GM18951 (cell line): ENCODE measurements around the gene WIPF1.

Experiments
- POLR2A ChIP-seq: IDR thresholded peaks from 4 replicates; pipeline ENCODE4 v1.6.1; 2011; ENCODE audit warnings: mild to moderate bottlenecking; ENCODE audit not compliant: insufficient read length, insufficient read depth; ENCODE audit errors: extremely low read depth
- in situ Hi-C: fragments of 300-500 bp; cut with MboI; formaldehyde crosslinking; loops from one replicate; pipeline ENCODE4 v1.12.0; 2022; ENCODE audit warnings: low sequenced_read_pairs, mixed read lengths, inconsistent platforms; ENCODE audit not compliant: unreplicated experiment

WIPF1 gene

GRCh38 chr2:174614261-174614660 lies 16.7 kb upstream of the WIPF1 start:
- no peak for TF ChIP-seq POLR2A
- in situ Hi-C loops: no loop called here

- in situ Hi-C loops: no loop called here
- no peak for TF ChIP-seq POLR2A
These were observed 15.9 kb upstream of the WIPF1 start for GRCh38 chr2:174613531-174613930.

- in situ Hi-C loops: no loop called here
- no peak for TF ChIP-seq POLR2A
These were observed 15.4 kb upstream of the WIPF1 start for GRCh38 chr2:174612970-174613369.

GRCh38 chr2:174611854-174612253 lies 14.2 kb upstream of the WIPF1 start:
- TF ChIP-seq POLR2A: no peak
- in situ Hi-C loops: no loop called here

- no peak for TF ChIP-seq POLR2A
- in situ Hi-C loops: no loop called here
These were observed 13.4 kb upstream of the WIPF1 start for GRCh38 chr2:174611006-174611405.

GRCh38 chr2:174610243-174610995 lies 12.8 kb upstream of the WIPF1 start:
- TF ChIP-seq POLR2A: no peak
- in situ Hi-C loops: no loop called here

- in situ Hi-C loops: loop anchor here (10.0 kb wide), 1 partner anchor 76 kb away; no protein-coding TSS in a partner anchor
- TF ChIP-seq POLR2A: no peak
These were observed 11.7 kb upstream of the WIPF1 start for GRCh38 chr2:174609261-174609660.

- peak; percentile 65 for TF ChIP-seq POLR2A
- in situ Hi-C loops: loop anchor here (10.0 kb wide), 1 partner anchor 76 kb away; no protein-coding TSS in a partner anchor
These were observed 11.2 kb upstream of the WIPF1 start for GRCh38 chr2:174608866-174609214.

GRCh38 chr2:174607989-174608865 lies 10.6 kb upstream of the WIPF1 start:
- TF ChIP-seq POLR2A: no peak
- in situ Hi-C loops: loop anchor here (10.0 kb wide), 1 partner anchor 77 kb away; no protein-coding TSS in a partner anchor

- in situ Hi-C loops: loop anchor here (10.0 kb wide), 1 partner anchor 77 kb away; no protein-coding TSS in a partner anchor
- no peak for TF ChIP-seq POLR2A
These were observed 10.0 kb upstream of the WIPF1 start for GRCh38 chr2:174607584-174607983.

- no peak for TF ChIP-seq POLR2A
- in situ Hi-C loops: loop anchor here (10.0 kb wide), 1 partner anchor 78 kb away; no protein-coding TSS in a partner anchor
These were observed 8.7 kb upstream of the WIPF1 start for GRCh38 chr2:174606336-174606735.

- TF ChIP-seq POLR2A: no peak
These were observed 8.1 kb upstream of the WIPF1 start for GRCh38 chr2:174605687-174606086.

GRCh38 chr2:174603280-174603679 lies 5.7 kb upstream of the WIPF1 start:
- in situ Hi-C loops: loop anchor here (10.0 kb wide), 1 partner anchor 82 kb away; no protein-coding TSS in a partner anchor

More at GRCh38 chr2:174605687-174606086, 8.1 kb upstream of the WIPF1 start:
- in situ Hi-C loops: loop anchor here (10.0 kb wide), 1 partner anchor 79 kb away; no protein-coding TSS in a partner anchor

More at GRCh38 chr2:174603280-174603679, 5.7 kb upstream of the WIPF1 start:
- no peak for TF ChIP-seq POLR2A
